Smooth muscle cell (in vitro differentiated cells): Measurements from ENCODE around the gene USP5. TPM values are rescaled to one million over a fixed set of nuclear protein-coding genes. Genes with fewer than 3 reads are reported as not detected.

Experiments
- DNase-seq: peaks from one replicate; lab custom pipeline; 2025; ENCODE audit not compliant: unreplicated experiment; lab: John Stamatoyannopoulos, UW
- H2AFZ ChIP-seq: fragments of 200-600 bp; sonication (generic); 2 replicates; pipeline ENCODE4 v1.6.0; 2016; ENCODE audit warnings: antibody characterized with exemption, low read depth, mild to moderate bottlenecking
- H3F3A ChIP-seq: fragments of 200-600 bp; sonication (generic); 2 replicates; pipeline ENCODE4 v1.6.0; 2017; ENCODE audit warnings: antibody characterized with exemption, low read depth
- H3K27ac ChIP-seq: fragments of 200-600 bp; sonication (generic); 2 replicates; pipeline ENCODE4 v1.5.1; 2016; ENCODE audit warnings: low read depth, mild to moderate bottlenecking
- H3K27me3 ChIP-seq: fragments of 200-600 bp; sonication (generic); 2 replicates; pipeline ENCODE4 v1.6.1; 2016; ENCODE audit warnings: low read depth, mild to moderate bottlenecking
- H3K36me3 ChIP-seq: fragments of 200-600 bp; sonication (generic); 2 replicates; pipeline ENCODE4 v1.5.1; 2016; ENCODE audit warnings: low read depth
- H3K4me1 ChIP-seq: fragments of 200-600 bp; sonication (generic); 2 replicates; pipeline ENCODE4 v1.5.1; 2016; ENCODE audit warnings: low read depth
- H3K4me2 ChIP-seq: fragments of 200-600 bp; sonication (generic); 2 replicates; pipeline ENCODE4 v1.6.0; 2016; ENCODE audit warnings: mild to moderate bottlenecking
- H3K4me3 ChIP-seq: fragments of 200-600 bp; sonication (generic); 2 replicates; pipeline ENCODE4 v1.5.1; 2016; ENCODE audit warnings: mild to moderate bottlenecking
- H3K79me2 ChIP-seq: fragments of 200-600 bp; sonication (generic); 2 replicates; pipeline ENCODE4 v1.6.0; 2016; ENCODE audit warnings: low read depth, mild to moderate bottlenecking
- H3K9ac ChIP-seq: fragments of 200-600 bp; sonication (generic); 2 replicates; pipeline ENCODE4 v1.6.0; 2016; ENCODE audit warnings: low read depth
- H3K9me3 ChIP-seq: fragments of 200-600 bp; sonication (generic); replicated peaks from 2 replicates; pipeline ENCODE4 v1.5.1; 2016; ENCODE audit warnings: low read depth
- H4K20me1 ChIP-seq: fragments of 200-600 bp; sonication (generic); 2 replicates; pipeline ENCODE4 v1.6.0; 2016; ENCODE audit warnings: low read depth
- CTCF ChIP-seq: fragments of 200-600 bp; sonication (generic); IDR thresholded peaks from 2 replicates; pipeline ENCODE4 v1.5.1; 2017; ENCODE audit warnings: borderline replicate concordance, mild to moderate bottlenecking, antibody characterized with exemption; ENCODE audit not compliant: insufficient read depth, poor library complexity, severe bottlenecking
- WGBS: methylation state at CpG from one replicate; pipeline ENCODE4 v1.1.7; 2016; ENCODE audit warnings: low lambda C conversion rate; 5-methylcytosine and 5-hydroxymethylcytosine counted together
- polyA plus RNA-seq: library from polyadenylated mRNA; unstranded; fragments of >200 nt; fragmentation: Nextera tagmentation; extraction: Ambion mirVana; gene quantifications from 2 replicates; pipeline ENCODE4 v1.2.1, GENCODE V29; 2016
- total RNA-seq: library from RNA; depleted of rRNA; stranded (reverse); fragments of >200 nt; gene quantifications from 2 replicates; pipeline ENCODE4 v1.2.3, GENCODE V29; 2014

Gene USP5
- total and polyA plus RNA-seq, 2 experiments from 2014 or later, result 51.3 to 64.9 TPM

GRCh38 chr12:6896846-6897435, 45.0 kb downstream of the USP5 start:
- Histone ChIP-seq H3K9me3 (no peaks in the 10 kb centered on the region), H3K36me3 (no peaks in the 10 kb centered on the region), H3K9ac (no peak overlapping the region), H2AFZ (no peak overlapping the region), H4K20me1 (no peaks in the 10 kb centered on the region), H3K4me1 (no peaks in the 10 kb centered on the region), H3K4me2 (no peak overlapping the region), H3K27me3 (no peaks in the 10 kb centered on the region), H3K4me3 (no peak overlapping the region), H3K79me2 (no peaks in the 10 kb centered on the region), H3F3A (no peaks in the 10 kb centered on the region), H3K27ac (no peak overlapping the region)
- DNase-seq, result no peak
- WGBS, result 93% methylated on average over 6 of the region's 6 CpGs
- TF ChIP-seq CTCF, result no peak

GRCh38 chr12:6899427-6899826, 47.5 kb downstream of the USP5 start:
- H3K4me1 ChIP-seq, result peaks cover 4% of the 10 kb centered on the region
- 93% methylated on average over 5 of the region's 5 CpGs for WGBS

GRCh38 chr12:6899837-6900519, 48.0 kb downstream of the USP5 start:
- H3K4me2 ChIP-seq, result no peak overlapping the region
- no peaks in the 10 kb centered on the region for H3K36me3 ChIP-seq
- H3K27me3 ChIP-seq, result no peaks in the 10 kb centered on the region
- H4K20me1 ChIP-seq, result no peaks in the 10 kb centered on the region
- H3K4me1 ChIP-seq, result peaks cover 5% of the 10 kb centered on the region
- H3K4me3 ChIP-seq, result no peak overlapping the region
- no peak overlapping the region for H3K9ac ChIP-seq
- H3F3A ChIP-seq, result no peaks in the 10 kb centered on the region
- H3K79me2 ChIP-seq, result no peaks in the 10 kb centered on the region
- H3K27ac ChIP-seq, result no peak overlapping the region
- H2AFZ ChIP-seq, result no peak overlapping the region
- WGBS, result 87% methylated on average over 10 of the region's 10 CpGs
- no peaks in the 10 kb centered on the region for H3K9me3 ChIP-seq
- no peak for DNase-seq
- TF ChIP-seq CTCF, result no peak

More at GRCh38 chr12:6899427-6899826, 47.5 kb downstream of the USP5 start:
- no peak for TF ChIP-seq CTCF
- Histone ChIP-seq H3K9ac (no peak overlapping the region), H3K79me2 (no peaks in the 10 kb centered on the region), H3K4me3 (no peak overlapping the region), H3F3A (no peaks in the 10 kb centered on the region), H3K27me3 (no peaks in the 10 kb centered on the region), H3K36me3 (no peaks in the 10 kb centered on the region), H2AFZ (no peak overlapping the region), H3K27ac (no peak overlapping the region), H3K4me2 (no peak overlapping the region), H4K20me1 (no peaks in the 10 kb centered on the region), H3K9me3 (no peaks in the 10 kb centered on the region)
- DNase-seq, result no peak
